Neural cell (in vitro differentiated cells): ENCODE results near the gene CELSR2. TPM values are rescaled to one million over a fixed set of nuclear protein-coding genes. Genes with fewer than 3 reads are reported as not detected.

Experiments used
- H2AFZ ChIP-seq: fragments of 200-600, 300-800 bp; sonication (generic), shearing (Covaris generic); 2 replicates; pipeline ENCODE4 v1.6.0; 2014; ENCODE audit warnings: low read depth, mild to moderate bottlenecking, antibody characterized with exemption, low read length, moderate library complexity
- H3F3A ChIP-seq: fragments of 200-600 bp; shearing (Covaris generic); 2 replicates; pipeline ENCODE4 v1.6.1; 2016; ENCODE audit warnings: mild to moderate bottlenecking, moderate library complexity, mixed read lengths, antibody characterized with exemption, low read length; ENCODE audit not compliant: insufficient read depth, poor library complexity, severe bottlenecking
- H3K27ac ChIP-seq: fragments of 200-600, 300-800 bp; sonication (generic), shearing (Covaris generic); 2 replicates; pipeline ENCODE4 v1.5.1; 2014; ENCODE audit warnings: mild to moderate bottlenecking, low read length, moderate library complexity
- H3K27me3 ChIP-seq: fragments of 300-800, 200-600 bp; sonication (generic), shearing (Covaris generic); 2 replicates; pipeline ENCODE4 v1.6.0; 2014; ENCODE audit warnings: mild to moderate bottlenecking, low read depth, low read length, moderate library complexity; ENCODE audit not compliant: insufficient read depth
- H3K36me3 ChIP-seq: fragments of 300-800, 200-600 bp; sonication (generic), shearing (Covaris generic); 2 replicates; pipeline ENCODE4 v1.5.1; 2014; ENCODE audit warnings: mild to moderate bottlenecking, antibody characterized with exemption, low read length, moderate library complexity; ENCODE audit not compliant: insufficient read depth
- H3K4me2 ChIP-seq: fragments of 300-800, 200-600 bp; sonication (generic), shearing (Covaris generic); 2 replicates; pipeline ENCODE4 v1.6.0; 2014; ENCODE audit warnings: mild to moderate bottlenecking, low read length
- H3K4me3 ChIP-seq: fragments of 300-800, 200-600 bp; sonication (generic), shearing (Covaris generic); 2 replicates; pipeline ENCODE4 v1.5.1; 2014; ENCODE audit warnings: mild to moderate bottlenecking, low read length, moderate library complexity
- H3K79me2 ChIP-seq: fragments of 200-600 bp; shearing (Covaris generic); replicated peaks from 2 replicates; pipeline ENCODE4 v1.6.0; 2014; ENCODE audit warnings: mild to moderate bottlenecking, low read length, moderate library complexity; ENCODE audit not compliant: insufficient read depth
- H3K9ac ChIP-seq: fragments of 300-800, 200-600 bp; sonication (generic), shearing (Covaris generic); 2 replicates; pipeline ENCODE4 v1.6.1; 2016; ENCODE audit warnings: mild to moderate bottlenecking, low read length, mixed read lengths
- H3K9me2 ChIP-seq: fragments of 200-600 bp; shearing (Covaris generic); 2 replicates; pipeline ENCODE4 v1.6.1; 2016; ENCODE audit warnings: mild to moderate bottlenecking, low read length, mixed read lengths; ENCODE audit not compliant: insufficient read depth
- H3K9me3 ChIP-seq: fragments of 200-600, 300-800 bp; sonication (generic), shearing (Covaris generic); 2 replicates; pipeline ENCODE4 v1.6.1; 2016; ENCODE audit warnings: mild to moderate bottlenecking, mixed run types, low read length, moderate library complexity, mixed read lengths
- H4K20me1 ChIP-seq: fragments of 200-600 bp; shearing (Covaris generic); 2 replicates; pipeline ENCODE4 v1.6.1; 2016; ENCODE audit warnings: mild to moderate bottlenecking, mixed run types; ENCODE audit not compliant: insufficient read depth
- CTCF ChIP-seq: fragments of 450-650 bp; IDR thresholded peaks from 2 replicates; pipeline ENCODE4 v1.5.1; 2014; ENCODE audit warnings: antibody characterized with exemption, mild to moderate bottlenecking, moderate library complexity; ENCODE audit not compliant: poor library complexity, severe bottlenecking
- EP300 ChIP-seq: fragments of 450-650 bp; conservative IDR thresholded peaks from 2 replicates; pipeline ENCODE4 v1.6.1; 2014; ENCODE audit warnings: antibody characterized with exemption, mild to moderate bottlenecking, moderate library complexity; ENCODE audit not compliant: poor library complexity, severe bottlenecking
- EZH2 ChIP-seq: fragments of 200-600, 300-800 bp; shearing (Covaris generic), sonication (generic); IDR thresholded peaks from 2 replicates; pipeline ENCODE4 v1.6.1; 2014; ENCODE audit warnings: antibody characterized with exemption, low read length, borderline replicate concordance, mild to moderate bottlenecking; ENCODE audit not compliant: insufficient read depth, poor library complexity, severe bottlenecking
- MXI1 ChIP-seq: fragments of 450-650 bp; conservative IDR thresholded peaks from 2 replicates; pipeline ENCODE4 v1.6.1; 2014; ENCODE audit warnings: antibody characterized with exemption, mild to moderate bottlenecking; ENCODE audit not compliant: poor library complexity, severe bottlenecking
- POLR2AphosphoS5 ChIP-seq: IDR thresholded peaks from 2 replicates; pipeline ENCODE4 v1.6.1; 2012
- RAD21 ChIP-seq: fragments of 450-650 bp; conservative IDR thresholded peaks from 2 replicates; pipeline ENCODE4 v1.6.1; 2014; ENCODE audit warnings: antibody characterized with exemption, mild to moderate bottlenecking, moderate library complexity
- REST ChIP-seq: IDR thresholded peaks from 2 replicates; pipeline ENCODE4 v1.6.1; 2012; ENCODE audit warnings: borderline replicate concordance
- SMC3 ChIP-seq: fragments of 450-650 bp; conservative IDR thresholded peaks from 2 replicates; pipeline ENCODE4 v1.6.1; 2014; ENCODE audit warnings: antibody characterized with exemption, mild to moderate bottlenecking, moderate library complexity; ENCODE audit not compliant: poor library complexity
- TAF1 ChIP-seq: IDR thresholded peaks from 2 replicates; pipeline ENCODE4 v1.6.1; 2012; ENCODE audit warnings: low read depth
- polyA plus RNA-seq: library from polyadenylated mRNA; depleted of rRNA; stranded (reverse); fragments of >200 nt; gene quantifications from 2 replicates; pipeline ENCODE4 v1.2.3, GENCODE V29; 2014

CELSR2 gene
- polyA plus RNA-seq, 1 donor from 2014 or later = 7.9 TPM

- Histone ChIP-seq H3K4me3 (peak within 1 kb of the TSS; percentile 74), H3K9me2 (no peaks in the 10 kb centered on the region), H3K4me2 (peak within 1 kb of the TSS; percentile 72), H3F3A (no peaks in the 10 kb centered on the region), H3K79me2 (peaks cover 7% of the 10 kb centered on the region), H4K20me1 (no peaks in the 10 kb centered on the region), H2AFZ (peak within 1 kb of the TSS; percentile 96), H3K9me3 (no peaks in the 10 kb centered on the region), H3K27me3 (no peaks in the 10 kb centered on the region), H3K9ac (peak within 1 kb of the TSS; percentile 72), H3K27ac (peak within 1 kb of the TSS; percentile 55), H3K36me3 (no peaks in the 10 kb centered on the region)
- TF ChIP-seq RAD21 (peak; percentile 52), CTCF (peak; percentile 57), REST (no peak), EP300 (no peak), SMC3 (peak; percentile 65), MXI1 (peak; percentile 88), TAF1 (no peak), POLR2AphosphoS5 (peak; percentile 71)
These were observed 33.8 kb downstream of the CELSR2 start, which contains the start of gene PSRC1 for GRCh38 chr1:109282952-109283747. PSRC1 (minus strand) TSS chr1:109283145.

- Histone ChIP-seq H3K4me3 (peak overlapping the region; percentile 74), H2AFZ (peak overlapping the region; percentile 49), H3K4me2 (peak overlapping the region; percentile 68), H3K9me3 (no peaks in the 10 kb centered on the region), H3K79me2 (peaks cover 7% of the 10 kb centered on the region), H3K27me3 (no peaks in the 10 kb centered on the region), H3K9me2 (no peaks in the 10 kb centered on the region), H3K27ac (peak overlapping the region; percentile 55), H3K36me3 (no peaks in the 10 kb centered on the region), H3K9ac (peak overlapping the region; percentile 72), H3F3A (no peaks in the 10 kb centered on the region), H4K20me1 (no peaks in the 10 kb centered on the region)
- TF ChIP-seq TAF1 = no peak
- no peak for TF ChIP-seq EP300
- no peak for TF ChIP-seq RAD21
- no peak for TF ChIP-seq POLR2AphosphoS5
- TF ChIP-seq EZH2 = no peak
- no peak for TF ChIP-seq REST
- no peak for TF ChIP-seq CTCF
- no peak for TF ChIP-seq MXI1
- no peak for TF ChIP-seq SMC3
These were observed 34.6 kb downstream of the CELSR2 start for GRCh38 chr1:109283748-109284600.
